HepG2 (cell line): ENCODE results near the gene GRIFIN. TPM values are rescaled to one million over a fixed set of nuclear protein-coding genes. Genes with fewer than 3 reads are reported as not detected.

Experiments
- CHCHD3 ChIP-seq: sonication (generic); formaldehyde crosslinking; IDR thresholded peaks from 2 replicates; pipeline ENCODE4 v1.8.0; 2022; ENCODE audit warnings: mild to moderate bottlenecking, missing genetic modification reagents, moderate library complexity
- DBP ChIP-seq: sonication (generic); formaldehyde crosslinking; IDR thresholded peaks from 2 replicates; pipeline ENCODE4 v1.4.0; 2020; ENCODE audit warnings: missing genetic modification reagents; ENCODE audit errors: not compliant biosample characterization
- GATAD2A ChIP-seq: IDR thresholded peaks from 2 replicates; pipeline ENCODE4 v1.6.1; 2016
- HMGA1 ChIP-seq: sonication (generic); formaldehyde crosslinking; conservative IDR thresholded peaks from 2 replicates; pipeline ENCODE4 v1.4.0; 2020; ENCODE audit warnings: missing genetic modification reagents
- IRF9 ChIP-seq: sonication (generic); formaldehyde crosslinking; IDR thresholded peaks from 2 replicates; pipeline ENCODE4 v1.8.0; 2022; ENCODE audit warnings: missing genetic modification reagents, mild to moderate bottlenecking, borderline replicate concordance
- KLF9 ChIP-seq: IDR thresholded peaks from 2 replicates; pipeline ENCODE4 v1.6.1; 2016; ENCODE audit warnings: low read depth
- PRPF4 ChIP-seq: fragments of 200-400 bp; formaldehyde crosslinking; IDR thresholded peaks from 2 replicates; pipeline ENCODE4 v1.6.1; 2016; ENCODE audit warnings: low read length, low read depth; ENCODE audit not compliant: poor library complexity, severe bottlenecking
- RAD21 ChIP-seq: fragments of 450-650 bp; formaldehyde crosslinking; IDR thresholded peaks from 2 replicates; pipeline ENCODE4 v1.5.0; 2020; ENCODE audit warnings: mild to moderate bottlenecking
- RFXANK ChIP-seq: IDR thresholded peaks from 2 replicates; pipeline ENCODE4 v1.6.1; 2016
- SMAD1 ChIP-seq: sonication (generic); formaldehyde crosslinking; IDR thresholded peaks from 2 replicates; pipeline ENCODE4 v1.4.0; 2020; ENCODE audit warnings: missing genetic modification reagents, low read depth, mild to moderate bottlenecking, borderline replicate concordance
- SRSF1 ChIP-seq: fragments of 200-400 bp; formaldehyde crosslinking; optimal IDR thresholded peaks from 2 replicates; pipeline ENCODE3; 2017; ENCODE audit warnings: mild to moderate bottlenecking, low read depth, low read length, moderate library complexity
- TFDP2 ChIP-seq: sonication (generic); formaldehyde crosslinking; IDR thresholded peaks from 2 replicates; pipeline ENCODE4 v1.4.0; 2020; ENCODE audit warnings: missing genetic modification reagents
- THAP9 ChIP-seq: sonication (generic); formaldehyde crosslinking; IDR thresholded peaks from 2 replicates; pipeline ENCODE4; 2020; ENCODE audit warnings: missing genetic modification reagents, mild to moderate bottlenecking, borderline replicate concordance
- TIGD3 ChIP-seq: sonication (generic); formaldehyde crosslinking; IDR thresholded peaks from 2 replicates; pipeline ENCODE4 v1.5.1; 2020; ENCODE audit warnings: mild to moderate bottlenecking, missing genetic modification reagents, borderline replicate concordance
- ZMAT3 ChIP-seq: sonication (generic); formaldehyde crosslinking; conservative IDR thresholded peaks from 2 replicates; pipeline ENCODE4 v1.7.0; 2021; ENCODE audit warnings: missing genetic modification reagents
- ZNF12 ChIP-seq: sonication (generic); formaldehyde crosslinking; IDR thresholded peaks from 2 replicates; pipeline ENCODE4 v1.5.0; 2020; ENCODE audit warnings: missing genetic modification reagents
- ZNF274 ChIP-seq: sonication (generic); formaldehyde crosslinking; IDR thresholded peaks from 2 replicates; pipeline ENCODE4 v1.5.1; 2020; ENCODE audit warnings: mild to moderate bottlenecking, missing genetic modification reagents
- ZNF530 ChIP-seq: sonication (generic); formaldehyde crosslinking; IDR thresholded peaks from 2 replicates; pipeline ENCODE4 v1.5.0; 2020; ENCODE audit warnings: low read depth, mild to moderate bottlenecking, missing genetic modification reagents
- ZNF619 ChIP-seq: sonication (generic); formaldehyde crosslinking; IDR thresholded peaks from 2 replicates; pipeline ENCODE4 v1.4.0; 2020; ENCODE audit warnings: mild to moderate bottlenecking, missing genetic modification reagents
- ZNF788 ChIP-seq: sonication (generic); formaldehyde crosslinking; IDR thresholded peaks from 2 replicates; pipeline ENCODE4 v1.5.0; 2020; ENCODE audit warnings: mild to moderate bottlenecking, missing genetic modification reagents, borderline replicate concordance
- ZSCAN5A ChIP-seq: sonication (generic); formaldehyde crosslinking; IDR thresholded peaks from 2 replicates; pipeline ENCODE4 v1.8.0; 2022; ENCODE audit warnings: mild to moderate bottlenecking, missing genetic modification reagents, borderline replicate concordance
- polyA plus RNA-seq, 8 experiments: library from polyadenylated mRNA; depleted of rRNA in 3 of 8; stranded (reverse) in 7 of 8; unstranded in 1 of 8; fragments of >200 nt; fragmentation: Illumina TruSeq in 4 of 8; extraction: Trizol in 4 of 8; gene quantifications; 2 replicates each; pipeline versions ENCODE4 v1.2.1 to v1.2.3, GENCODE V29; 2011 to 2016; ENCODE audit warnings: low read depth in 4 of 8, missing spikeins in 1 of 8, mixed read lengths in 1 of 8; ENCODE audit not compliant: insufficient read depth in 1 of 8
- total RNA-seq, 5 experiments: library from RNA; depleted of rRNA; stranded (reverse); fragments of >200 nt; fragmentation: Illumina TruSeq; extraction: Trizol; gene quantifications; 2 replicates each; pipeline ENCODE4 v1.2.3, GENCODE V29; 2016; ENCODE audit warnings: low read depth in 1 of 5

Gene GRIFIN
- total and polyA plus RNA-seq, 2 of the 13 experiments (the other 11 are each of a cell fraction or from before 2014, with no cell fraction given), result not detected

GRCh38 chr7:2452074-2452507 is 24.1 kb downstream of the GRIFIN start (continued):
- TF ChIP-seq ZNF619 (CRISPR knock-in tag) (no peak), ZMAT3 (CRISPR knock-in tag) (0 out of 2 replicates have a peak, but pooled peaks have one; percentile 25), CHCHD3 (no peak), THAP9 (CRISPR knock-in tag) (0 out of 2 replicates have a peak, but pooled peaks have one; percentile 9), GATAD2A (CRISPR knock-in tag) (peak; percentile 22; the same call in 1 of the 2 replicates), ZNF12 (CRISPR knock-in tag) (no peak), RFXANK (CRISPR knock-in tag) (no peak), IRF9 (0 out of 2 replicates have a peak, but pooled peaks have one; percentile 20), ZSCAN5A (no peak), TFDP2 (CRISPR knock-in tag) (no peak), TIGD3 (0 out of 2 replicates have a peak, but pooled peaks have one; percentile 25), HMGA1 (CRISPR knock-in tag) (no peak), PRPF4 (peak; percentile 21), ZNF788 (CRISPR knock-in tag) (peak; percentile 59; the same call in 1 of the 2 replicates), RAD21 (CRISPR knock-in tag) (no peak), SRSF1 (peak; percentile 60), ZNF274 (CRISPR knock-in tag) (peak; percentile 42; the same call in 1 of the 2 replicates), DBP (no peak), SMAD1 (CRISPR knock-in tag) (no peak), KLF9 (CRISPR knock-in tag) (no peak), ZNF530 (CRISPR knock-in tag) (no peak)
